CD4-positive, alpha-beta memory T cell (primary cell): ENCODE measurements around the gene PLAC1. TPM values are rescaled to one million over a fixed set of nuclear protein-coding genes. Genes with fewer than 3 reads are reported as not detected.

Experiments
- CTCF ChIA-PET: fragments of 350-600 bp; sonication (Branson Sonifier 250); formaldehyde crosslinking; loops from one replicate; lab custom pipeline; 2021; ENCODE audit warnings: inconsistent platforms; ENCODE audit not compliant: partially characterized antibody; lab: Charles Lee
- POLR2A ChIA-PET: fragments of 350-600 bp; sonication (Branson Sonifier 250); formaldehyde crosslinking; loops from one replicate; lab custom pipeline; 2021; ENCODE audit not compliant: partially characterized antibody; lab: Charles Lee
- DNase-seq, 5 donors: peaks; one replicate each; pipeline versions ENCODE4 v3.0.0 to v3.0.0-alpha.2; 2020 to 2022; ENCODE audit warnings: mixed read lengths in 1 of 5
- H3K27ac ChIP-seq: one replicate; pipeline ENCODE4 v1.7.0; 2013; ENCODE audit warnings: low read depth, low read length
- H3K27me3 ChIP-seq: 2 replicates; pipeline ENCODE4 v1.7.0; 2013; ENCODE audit warnings: mild to moderate bottlenecking, low read length, moderate library complexity; ENCODE audit not compliant: insufficient read depth
- H3K36me3 ChIP-seq: 2 replicates; pipeline ENCODE4 v1.7.0; 2013; ENCODE audit warnings: mild to moderate bottlenecking, low read length, moderate library complexity; ENCODE audit not compliant: insufficient read depth
- H3K4me1 ChIP-seq: 2 replicates; pipeline ENCODE4 v1.7.0; 2013; ENCODE audit warnings: mild to moderate bottlenecking, low read length, moderate library complexity; ENCODE audit not compliant: insufficient read depth
- H3K4me3 ChIP-seq, 2 donors: one replicate each; pipeline ENCODE4 v1.7.0; 2013; ENCODE audit warnings: low read length in 2 of 2, mild to moderate bottlenecking in 1 of 2
- H3K9me3 ChIP-seq, 2 donors: one replicate each; pipeline ENCODE4 v1.7.0; 2013; ENCODE audit warnings: low read length in 2 of 2, control low read depth in 1 of 2; ENCODE audit not compliant: control insufficient read depth in 1 of 2
- H3K27ac Mint-ChIP-seq, 7 donors: one replicate each; pipeline ENCODE4 v1.8.0; 2020 to 2021; ENCODE audit warnings: mixed read lengths in 7 of 7, mild to moderate bottlenecking in 6 of 7, inconsistent platforms in 3 of 7, moderate library complexity in 3 of 7
- H3K27me3 Mint-ChIP-seq, 2 donors: one replicate each; pipeline ENCODE4 v1.8.0; 2020 to 2021; ENCODE audit warnings: mixed read lengths in 2 of 2
- H3K36me3 Mint-ChIP-seq, 2 donors: one replicate each; pipeline ENCODE4 v1.8.0; 2020 to 2021; ENCODE audit warnings: mixed read lengths in 2 of 2, inconsistent platforms in 1 of 2, mild to moderate bottlenecking in 1 of 2
- H3K4me1 Mint-ChIP-seq, 4 donors: one replicate each; pipeline ENCODE4 v1.8.0; 2020 to 2021; ENCODE audit warnings: mixed read lengths in 4 of 4, mild to moderate bottlenecking in 1 of 4
- H3K4me3 Mint-ChIP-seq, 8 donors: one replicate each; pipeline ENCODE4 v1.8.0; 2020 to 2021; ENCODE audit warnings: mixed read lengths in 8 of 8, mild to moderate bottlenecking in 7 of 8, moderate library complexity in 6 of 8, inconsistent platforms in 3 of 8
- H3K9me3 Mint-ChIP-seq, 8 donors: one replicate each; pipeline ENCODE4 v1.8.0; 2020 to 2021; ENCODE audit warnings: mixed read lengths in 8 of 8, mild to moderate bottlenecking in 5 of 8, inconsistent platforms in 3 of 8, moderate library complexity in 1 of 8
- intact Hi-C: fragments of 100-400 bp; cut with micrococcal nuclease; formaldehyde crosslinking; loops from one replicate; pipeline ENCODE4 v1.15.1; 2023
- polyA plus RNA-seq, 2 donors: library from polyadenylated mRNA; unstranded; fragments of 300-500 nt; fragmentation: Illumina TruSeq; gene quantifications; one replicate each; pipeline ENCODE4 v1.2.3, GENCODE V29; 2021
- total RNA-seq, 2 experiments: library from RNA; stranded (reverse); gene quantifications; one replicate each; pipeline ENCODE4 v1.2.3, GENCODE V29; 2021

The PLAC1 gene
- total and polyA plus RNA-seq, 4 experiments from 2014 or later = not detected

GRCh38 chrX:134679644-134680043 is 21.4 kb upstream of the PLAC1 start:
- no peak for DNase-seq
- Mint-ChIP-seq H3K9me3 (no peaks in the 10 kb centered on the region), H3K27me3 (no peaks in the 10 kb centered on the region), H3K4me3 (no peak overlapping the region), H3K36me3 (no peaks in the 10 kb centered on the region), H3K27ac (no peak overlapping the region), H3K4me1 (no peaks in the 10 kb centered on the region)
- no peaks in the 10 kb centered on the region for H3K36me3 ChIP-seq
- no peak overlapping the region for H3K4me3 ChIP-seq
- intact Hi-C loops = no loop called here
- H3K27ac ChIP-seq = no peak overlapping the region
- no peaks in the 10 kb centered on the region for H3K27me3 ChIP-seq
- ChIA-PET POLR2A (interaction anchor here (0.5 kb wide), 1 partner anchor 1532 kb away, joined by 3 read pairs; no protein-coding TSS in a partner anchor), CTCF (no interaction called here)
- no peaks in the 10 kb centered on the region for H3K9me3 ChIP-seq
- H3K4me1 ChIP-seq = no peaks in the 10 kb centered on the region

DNA sequence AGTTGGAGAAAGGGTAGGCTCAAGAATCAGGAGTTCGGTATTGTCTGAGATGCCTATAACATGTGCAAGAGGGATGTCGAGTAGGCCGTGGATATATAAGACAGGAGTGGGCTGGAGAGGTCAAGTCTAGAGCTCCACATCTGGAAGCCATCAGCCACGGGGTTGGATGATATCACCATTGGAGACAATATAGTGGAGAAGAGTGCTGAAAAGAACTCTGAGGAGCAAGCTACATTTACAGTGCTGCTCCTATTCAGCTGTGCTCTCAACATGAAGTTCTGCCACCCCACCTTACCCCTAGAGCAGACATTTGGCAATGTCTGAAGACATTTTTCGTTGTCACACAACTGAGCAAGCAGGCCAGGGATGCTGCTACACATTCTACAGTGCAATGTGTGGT is 20.9 kb upstream of the PLAC1 start:
- H3K36me3 Mint-ChIP-seq = no peaks in the 10 kb centered on the region
- Histone ChIP-seq H3K36me3 (no peaks in the 10 kb centered on the region), H3K4me3 (no peak overlapping the region), H3K9me3 (no peaks in the 10 kb centered on the region), H3K4me1 (no peaks in the 10 kb centered on the region), H3K27ac (no peak overlapping the region), H3K27me3 (no peaks in the 10 kb centered on the region)
- POLR2A ChIA-PET = interaction anchor here (0.5 kb wide), 1 partner anchor 1532 kb away, joined by 3 read pairs; no protein-coding TSS in a partner anchor
- CTCF ChIA-PET = no interaction called here
- no peaks in the 10 kb centered on the region for H3K9me3 Mint-ChIP-seq
- H3K27me3 Mint-ChIP-seq = no peaks in the 10 kb centered on the region
- H3K27ac Mint-ChIP-seq = no peak overlapping the region
- intact Hi-C loops = no loop called here
- DNase-seq = no peak
- no peaks in the 10 kb centered on the region for H3K4me1 Mint-ChIP-seq
- H3K4me3 Mint-ChIP-seq = no peak overlapping the region

- ChIA-PET CTCF (no interaction called here), POLR2A (no interaction called here)
- intact Hi-C loops = no loop called here
- H3K4me3 ChIP-seq = no peak overlapping the region
- no peak overlapping the region for H3K27ac ChIP-seq
- no peaks in the 10 kb centered on the region for H3K36me3 Mint-ChIP-seq
- no peaks in the 10 kb centered on the region for H3K4me1 Mint-ChIP-seq
- H3K27me3 Mint-ChIP-seq = no peaks in the 10 kb centered on the region
- H3K9me3 ChIP-seq = no peaks in the 10 kb centered on the region
- no peaks in the 10 kb centered on the region for H3K27me3 ChIP-seq
- no peak for DNase-seq
- no peaks in the 10 kb centered on the region for H3K9me3 Mint-ChIP-seq
- no peaks in the 10 kb centered on the region for H3K4me1 ChIP-seq
- no peaks in the 10 kb centered on the region for H3K36me3 ChIP-seq
- H3K4me3 Mint-ChIP-seq = no peak overlapping the region
- H3K27ac Mint-ChIP-seq = no peak overlapping the region
Measured at GRCh38 chrX:134677332-134677731, 19.1 kb upstream of the PLAC1 start.

- no peak overlapping the region for H3K4me3 ChIP-seq
- DNase-seq = no peak
- intact Hi-C loops = no loop called here
- H3K9me3 Mint-ChIP-seq = peaks cover 0 to under 1% (median 0%) of the 10 kb centered on the region in 8 donors
- POLR2A ChIA-PET = no interaction called here
- no peak overlapping the region for H3K4me3 Mint-ChIP-seq
- H3K27me3 Mint-ChIP-seq = no peaks in the 10 kb centered on the region
- H3K27me3 ChIP-seq = no peaks in the 10 kb centered on the region
- CTCF ChIA-PET = no interaction called here
- no peaks in the 10 kb centered on the region for H3K4me1 Mint-ChIP-seq
- H3K36me3 ChIP-seq = no peaks in the 10 kb centered on the region
- no peaks in the 10 kb centered on the region for H3K36me3 Mint-ChIP-seq
- no peaks in the 10 kb centered on the region for H3K9me3 ChIP-seq
- H3K27ac Mint-ChIP-seq = no peak overlapping the region
- no peaks in the 10 kb centered on the region for H3K4me1 ChIP-seq
- H3K27ac ChIP-seq = no peak overlapping the region
Measured at GRCh38 chrX:134676436-134676835, 18.2 kb upstream of the PLAC1 start.

DNA sequence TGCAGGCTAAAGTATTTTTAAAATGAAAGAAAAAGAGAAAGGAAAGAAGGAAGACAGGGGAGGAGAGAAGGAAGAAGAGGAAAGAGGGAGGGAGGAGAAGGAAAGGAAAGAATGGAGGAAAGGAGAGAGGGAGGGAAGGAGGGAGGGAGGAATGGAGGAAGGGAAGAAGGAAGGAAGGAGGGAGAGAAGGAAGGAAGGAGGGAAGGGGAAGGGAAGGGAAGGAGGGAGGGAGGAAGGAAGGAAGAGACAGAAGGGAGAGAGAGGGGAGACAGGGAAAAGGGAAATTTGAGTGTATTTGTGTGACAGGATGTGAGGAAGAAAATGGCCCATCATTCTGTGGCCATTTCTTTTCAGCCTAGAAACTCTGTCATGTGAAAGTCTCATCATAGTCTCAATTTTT is 14.9 kb upstream of the PLAC1 start:
- no peak for DNase-seq
- H3K4me1 ChIP-seq = no peaks in the 10 kb centered on the region
- intact Hi-C loops = no loop called here
- no peaks in the 10 kb centered on the region for H3K36me3 ChIP-seq
- Mint-ChIP-seq H3K9me3 (peaks cover 0 to 3% (median 0%) of the 10 kb centered on the region in 8 donors), H3K27me3 (no peaks in the 10 kb centered on the region), H3K4me1 (no peaks in the 10 kb centered on the region), H3K27ac (no peak overlapping the region), H3K4me3 (no peak overlapping the region), H3K36me3 (no peaks in the 10 kb centered on the region)
- no peaks in the 10 kb centered on the region for H3K27me3 ChIP-seq
- ChIA-PET POLR2A (no interaction called here), CTCF (no interaction called here)
- no peak overlapping the region for H3K4me3 ChIP-seq
- H3K9me3 ChIP-seq = no peaks in the 10 kb centered on the region
- no peak overlapping the region for H3K27ac ChIP-seq

GRCh38 chrX:134672101-134672500 is 13.8 kb upstream of the PLAC1 start:
- Histone ChIP-seq H3K27ac (no peak overlapping the region), H3K9me3 (no peaks in the 10 kb centered on the region), H3K4me1 (no peaks in the 10 kb centered on the region), H3K27me3 (no peaks in the 10 kb centered on the region), H3K36me3 (no peaks in the 10 kb centered on the region), H3K4me3 (no peak overlapping the region)
- no peak for DNase-seq
- H3K36me3 Mint-ChIP-seq = no peaks in the 10 kb centered on the region
- H3K4me3 Mint-ChIP-seq = no peak overlapping the region
- H3K9me3 Mint-ChIP-seq = peaks cover 0 to 3% (median 0%) of the 10 kb centered on the region in 8 donors
- H3K27me3 Mint-ChIP-seq = no peaks in the 10 kb centered on the region
- intact Hi-C loops = no loop called here
- no peaks in the 10 kb centered on the region for H3K4me1 Mint-ChIP-seq
- ChIA-PET CTCF (no interaction called here), POLR2A (no interaction called here)
- no peak overlapping the region for H3K27ac Mint-ChIP-seq

- no peaks in the 10 kb centered on the region for H3K36me3 ChIP-seq
- no peak overlapping the region for H3K27ac ChIP-seq
- H3K36me3 Mint-ChIP-seq = no peaks in the 10 kb centered on the region
- ChIA-PET POLR2A (no interaction called here), CTCF (no interaction called here)
- H3K4me3 ChIP-seq = no peak overlapping the region
- DNase-seq = no peak
- H3K27me3 Mint-ChIP-seq = no peaks in the 10 kb centered on the region
- no peaks in the 10 kb centered on the region for H3K4me1 ChIP-seq
- H3K9me3 Mint-ChIP-seq = peaks cover 0 to 3% (median 0%) of the 10 kb centered on the region in 8 donors
- H3K9me3 ChIP-seq = no peaks in the 10 kb centered on the region
- no peak overlapping the region for H3K27ac Mint-ChIP-seq
- H3K27me3 ChIP-seq = no peaks in the 10 kb centered on the region
- intact Hi-C loops = no loop called here
- H3K4me3 Mint-ChIP-seq = no peak overlapping the region
- H3K4me1 Mint-ChIP-seq = no peaks in the 10 kb centered on the region
Measured at GRCh38 chrX:134671294-134671693, 13.0 kb upstream of the PLAC1 start.
